ENCODE results near the gene ELMOD1. TPM values are rescaled to one million over a fixed set of nuclear protein-coding genes. Genes with fewer than 3 reads are reported as not detected.

Gene ELMOD1
- total and polyA plus RNA-seq, 2 donors (not counting 3 experiments of a cell fraction or from before 2014, with no cell fraction given): 1.6 to 2.4 TPM

DNA sequence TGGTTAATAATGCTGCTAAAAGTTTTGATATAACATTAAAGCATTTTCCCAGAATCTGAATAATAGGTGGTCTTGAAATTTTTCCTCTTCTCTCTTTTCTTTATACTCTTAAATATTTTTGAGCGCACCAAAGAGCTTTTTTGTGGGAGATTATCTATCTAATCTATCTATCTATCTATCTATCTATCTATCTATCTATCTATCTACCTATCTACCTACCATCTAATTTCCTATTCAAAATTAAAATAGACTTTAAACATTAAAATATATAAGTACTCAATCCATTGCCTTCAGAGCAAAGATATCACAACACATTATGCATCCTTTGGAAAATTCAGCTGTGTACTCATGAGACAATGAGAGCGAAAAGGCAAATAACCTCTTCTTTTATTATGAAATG lies 55.8 kb downstream of the ELMOD1 start:
- no peaks in the 10 kb centered on the region for H3K27me3 ChIP-seq (ENCODE audit: control insufficient read depth in 2 of 2, insufficient read depth in 2 of 2, low read length in 2 of 2)
- H3K4me1 ChIP-seq (ENCODE audit: control insufficient read depth, extremely low read depth, insufficient read depth, low read length): peaks cover 6% of the 10 kb centered on the region
- BruUV-seq (replicated peaks): no TSS peak
- no peaks in the 10 kb centered on the region for H4K20me1 ChIP-seq (replicated peaks; ENCODE audit: control insufficient read depth, extremely low read depth, insufficient read depth, low read length)
- no peak for FAIRE-seq
- dilution Hi-C loops (cut with MboI; ENCODE audit: extremely low pct_ligation_motif_present, low sequenced_read_pairs) (no loop called here), intact Hi-C loops (cut with micrococcal nuclease) (no loop called here)
- no peaks in the 10 kb centered on the region for H3K79me2 ChIP-seq (ENCODE audit: control insufficient read depth, insufficient read depth, low read length)
- no peak overlapping the region for H3K4me2 ChIP-seq (ENCODE audit: insufficient read depth, low read length)
- H3K36me3 ChIP-seq (ENCODE audit: control insufficient read depth in 2 of 2, extremely low read depth in 1 of 2, insufficient read depth in 2 of 2, low read length in 2 of 2): no peaks in the 10 kb centered on the region
- H3K9me3 ChIP-seq (replicated peaks; ENCODE audit: control insufficient read depth, insufficient read depth, low read length): no peaks in the 10 kb centered on the region
- no peak overlapping the region for H3K27ac ChIP-seq (ENCODE audit: insufficient read depth, low read depth, low read length)
- H2AFZ ChIP-seq (ENCODE audit: low read depth, low read length): no peak overlapping the region
- no peaks in the 10 kb centered on the region for H3K9me1 ChIP-seq (replicated peaks; ENCODE audit: control insufficient read depth, extremely low read depth, insufficient read depth, low read length)
- no peak overlapping the region for H3K9ac ChIP-seq (replicated peaks; ENCODE audit: extremely low read depth, insufficient read depth, low read length)
- DNase-seq (ENCODE audit: low read depth, low spot score): no peak
- ChIA-PET POLR2A (no interaction called here), CTCF (interaction anchor here (0.8 kb wide), 1 partner anchor 8 kb away, joined by 3 read pairs; no protein-coding TSS in a partner anchor)
- H3K4me3 ChIP-seq (replicated peaks in 1 of 3; ENCODE audit: insufficient read depth in 1 of 3, low read depth in 1 of 3, low read length in 3 of 3): no peak overlapping the region
- TF ChIP-seq POLR2A (IDR thresholded peaks at IDR 0.05; ENCODE audit: low read depth, low read length) (no peak), EZH2 (IDR thresholded peaks at IDR 0.05; ENCODE audit: borderline replicate concordance, low read depth, low read length, severe bottlenecking) (no peak), JUN (IDR thresholded peaks at IDR 0.05; ENCODE audit: borderline replicate concordance, insufficient read depth, insufficient read length, low read depth) (no peak), FOS (IDR thresholded peaks at IDR 0.05; ENCODE audit: borderline replicate concordance, insufficient read depth, low read length) (no peak), GATA2 (IDR thresholded peaks at IDR 0.05; ENCODE audit: insufficient read depth, insufficient read length, low read depth, low read length) (no peak), POLR2AphosphoS5 (IDR thresholded peaks at IDR 0.05; ENCODE audit: insufficient read depth, low read depth, low read length) (no peak), MYC (IDR thresholded peaks at IDR 0.05; ENCODE audit: low read depth, low read length) (no peak)
- TF ChIP-seq, protein P1, sequence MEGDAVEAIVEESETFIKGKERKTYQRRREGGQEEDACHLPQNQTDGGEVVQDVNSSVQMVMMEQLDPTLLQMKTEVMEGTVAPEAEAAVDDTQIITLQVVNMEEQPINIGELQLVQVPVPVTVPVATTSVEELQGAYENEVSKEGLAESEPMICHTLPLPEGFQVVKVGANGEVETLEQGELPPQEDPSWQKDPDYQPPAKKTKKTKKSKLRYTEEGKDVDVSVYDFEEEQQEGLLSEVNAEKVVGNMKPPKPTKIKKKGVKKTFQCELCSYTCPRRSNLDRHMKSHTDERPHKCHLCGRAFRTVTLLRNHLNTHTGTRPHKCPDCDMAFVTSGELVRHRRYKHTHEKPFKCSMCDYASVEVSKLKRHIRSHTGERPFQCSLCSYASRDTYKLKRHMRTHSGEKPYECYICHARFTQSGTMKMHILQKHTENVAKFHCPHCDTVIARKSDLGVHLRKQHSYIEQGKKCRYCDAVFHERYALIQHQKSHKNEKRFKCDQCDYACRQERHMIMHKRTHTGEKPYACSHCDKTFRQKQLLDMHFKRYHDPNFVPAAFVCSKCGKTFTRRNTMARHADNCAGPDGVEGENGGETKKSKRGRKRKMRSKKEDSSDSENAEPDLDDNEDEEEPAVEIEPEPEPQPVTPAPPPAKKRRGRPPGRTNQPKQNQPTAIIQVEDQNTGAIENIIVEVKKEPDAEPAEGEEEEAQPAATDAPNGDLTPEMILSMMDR (IDR thresholded peaks at IDR 0.05; ENCODE audit: extremely low read depth in 1 of 2, insufficient read depth in 1 of 2, low read depth in 1 of 2, low read length in 2 of 2): no peak
- TF ChIP-seq, protein P2, sequence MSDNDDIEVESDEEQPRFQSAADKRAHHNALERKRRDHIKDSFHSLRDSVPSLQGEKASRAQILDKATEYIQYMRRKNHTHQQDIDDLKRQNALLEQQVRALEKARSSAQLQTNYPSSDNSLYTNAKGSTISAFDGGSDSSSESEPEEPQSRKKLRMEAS (IDR thresholded peaks at IDR 0.05; ENCODE audit: insufficient read depth, insufficient read length): no peak

Data from endothelial cell of umbilical vein (primary cell).